Natural killer cell (primary cell): ENCODE data around the gene TSHZ3. TPM values are rescaled to one million over a fixed set of nuclear protein-coding genes. Genes with fewer than 3 reads are reported as not detected.

Experiments
- ATAC-seq, 3 donors: fragments of 150-1000 bp in 2 of 3; fragments of 200-7000 bp in 1 of 3; cut with Tn5 transposase; 1 replicate in 1 of 3; 2 replicates in 2 of 3; pipeline ENCODE4 v1.10.0; 2021; ENCODE audit warnings: mild to moderate bottlenecking in 2 of 3, moderate library complexity in 2 of 3
- DNase-seq, 2 donors: peaks; one replicate each; pipeline versions ENCODE4 v3.0.0 to v3.0.0-alpha.2; 2013 to 2021; ENCODE audit warnings: mixed read lengths in 1 of 2
- H3K27ac ChIP-seq: one replicate; pipeline ENCODE4 v1.5.1; 2013; ENCODE audit warnings: mild to moderate bottlenecking, low read length
- H3K27me3 ChIP-seq: one replicate; pipeline ENCODE4 v1.6.1; 2013; ENCODE audit warnings: low read length; ENCODE audit not compliant: control insufficient read depth, insufficient read depth
- H3K36me3 ChIP-seq: one replicate; pipeline ENCODE4 v1.6.1; 2013; ENCODE audit warnings: low read length; ENCODE audit not compliant: control insufficient read depth, insufficient read depth
- H3K4me1 ChIP-seq: one replicate; pipeline ENCODE4 v1.6.1; 2013; ENCODE audit warnings: low read length; ENCODE audit not compliant: control insufficient read depth, insufficient read depth
- H3K4me3 ChIP-seq: one replicate; pipeline ENCODE4 v1.5.1; 2013; ENCODE audit warnings: low read length
- H3K9me3 ChIP-seq: one replicate; pipeline ENCODE4 v1.6.1; 2013; ENCODE audit warnings: low read length; ENCODE audit not compliant: control insufficient read depth, insufficient read depth
- H3K27ac Mint-ChIP-seq, 2 donors: one replicate each; pipeline ENCODE4 v1.8.0; 2022; ENCODE audit warnings: mild to moderate bottlenecking in 2 of 2, mixed read lengths in 2 of 2, moderate library complexity in 1 of 2
- H3K27me3 Mint-ChIP-seq, 2 donors: one replicate each; pipeline ENCODE4 v1.8.0; 2022; ENCODE audit warnings: low read depth in 2 of 2, mixed read lengths in 2 of 2
- H3K36me3 Mint-ChIP-seq: one replicate; pipeline ENCODE4 v1.8.0; 2022; ENCODE audit warnings: mixed read lengths
- H3K4me1 Mint-ChIP-seq, 2 donors: one replicate each; pipeline ENCODE4 v1.8.0; 2022; ENCODE audit warnings: mixed read lengths in 2 of 2
- H3K4me3 Mint-ChIP-seq: one replicate; pipeline ENCODE4 v1.8.0; 2022; ENCODE audit warnings: mild to moderate bottlenecking, moderate library complexity, mixed read lengths
- H3K9me3 Mint-ChIP-seq, 2 donors: one replicate each; pipeline ENCODE4 v1.8.0; 2022; ENCODE audit warnings: mixed read lengths in 2 of 2
- whole genome bisulfite sequencing: methylation state at CpG from one replicate; pipeline ENCODE4 v1.1.7; 2013; ENCODE audit warnings: missing lambda C conversion rate; ENCODE audit not compliant: insufficient coverage; 5-methylcytosine and 5-hydroxymethylcytosine counted together
- intact Hi-C: fragments of 100-400 bp; cut with micrococcal nuclease; formaldehyde crosslinking; loops from one replicate; pipeline ENCODE4 v1.14.2; 2022
- total RNA-seq, 4 donors: library from RNA; stranded (reverse); fragments of 120-200 nt in 1 of 4; gene quantifications; one replicate each; pipeline versions ENCODE4 v1.2.3 to v1.2.4, GENCODE V29; 2013 to 2022
- TF ChIP-seq, protein P1 (sequence below): fragments of 200-600 bp; IDR thresholded peaks from one replicate; pipeline ENCODE4 v1.8.0; 2022; ENCODE audit warnings: antibody characterized with exemption

Gene TSHZ3
- total RNA-seq, 3 donors from 2014 or later (not counting 1 experiment from before 2014, with no cell fraction given), result 5.3 to 8.1 (median 6.2) TPM

DNA sequence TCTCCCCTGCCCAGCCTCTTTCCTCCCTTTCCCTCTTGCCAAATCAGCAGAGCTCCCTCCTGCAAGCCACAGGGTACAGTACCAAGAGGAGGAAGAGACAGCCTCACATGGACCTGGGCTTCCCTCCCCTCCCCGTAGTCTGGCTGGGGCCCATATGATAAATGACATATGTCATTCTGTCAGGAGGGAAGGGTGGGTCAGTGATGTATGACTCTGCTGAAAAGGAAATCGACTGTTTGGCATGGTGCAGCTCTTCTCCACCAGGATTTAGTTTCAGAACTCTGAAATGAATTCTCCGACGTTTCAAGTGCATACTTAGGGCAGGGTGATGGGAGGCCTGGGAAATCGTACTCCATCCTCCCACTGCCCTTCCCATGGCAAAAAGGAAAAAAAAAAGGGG, 9.8 kb downstream of the TSHZ3 start:
- ATAC-seq, result no peak
- H3K4me3 Mint-ChIP-seq, result peak overlapping the region; percentile 82
- peak in 1 of 2 donors; percentile 10 for DNase-seq
- 4% methylated on average over 4 of the region's 5 CpGs for WGBS
- Histone ChIP-seq H3K9me3 (no peaks in the 10 kb centered on the region), H3K27me3 (peaks cover 11% of the 10 kb centered on the region), H3K27ac (no peak overlapping the region), H3K4me1 (peaks cover 31% of the 10 kb centered on the region), H3K4me3 (no peak overlapping the region), H3K36me3 (no peaks in the 10 kb centered on the region)
- intact Hi-C loops, result no loop called here
- TF ChIP-seq, protein P1, sequence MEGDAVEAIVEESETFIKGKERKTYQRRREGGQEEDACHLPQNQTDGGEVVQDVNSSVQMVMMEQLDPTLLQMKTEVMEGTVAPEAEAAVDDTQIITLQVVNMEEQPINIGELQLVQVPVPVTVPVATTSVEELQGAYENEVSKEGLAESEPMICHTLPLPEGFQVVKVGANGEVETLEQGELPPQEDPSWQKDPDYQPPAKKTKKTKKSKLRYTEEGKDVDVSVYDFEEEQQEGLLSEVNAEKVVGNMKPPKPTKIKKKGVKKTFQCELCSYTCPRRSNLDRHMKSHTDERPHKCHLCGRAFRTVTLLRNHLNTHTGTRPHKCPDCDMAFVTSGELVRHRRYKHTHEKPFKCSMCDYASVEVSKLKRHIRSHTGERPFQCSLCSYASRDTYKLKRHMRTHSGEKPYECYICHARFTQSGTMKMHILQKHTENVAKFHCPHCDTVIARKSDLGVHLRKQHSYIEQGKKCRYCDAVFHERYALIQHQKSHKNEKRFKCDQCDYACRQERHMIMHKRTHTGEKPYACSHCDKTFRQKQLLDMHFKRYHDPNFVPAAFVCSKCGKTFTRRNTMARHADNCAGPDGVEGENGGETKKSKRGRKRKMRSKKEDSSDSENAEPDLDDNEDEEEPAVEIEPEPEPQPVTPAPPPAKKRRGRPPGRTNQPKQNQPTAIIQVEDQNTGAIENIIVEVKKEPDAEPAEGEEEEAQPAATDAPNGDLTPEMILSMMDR, result no peak
- no peaks in the 10 kb centered on the region for H3K9me3 Mint-ChIP-seq
- H3K27ac Mint-ChIP-seq, result peak overlapping the region; percentile 80 to 89
- H3K27me3 Mint-ChIP-seq, result peaks cover 31 to 51% of the 10 kb centered on the region in 2 donors
- H3K4me1 Mint-ChIP-seq, result peaks cover 42 to 44% of the 10 kb centered on the region in 2 donors
- no peaks in the 10 kb centered on the region for H3K36me3 Mint-ChIP-seq

DNA sequence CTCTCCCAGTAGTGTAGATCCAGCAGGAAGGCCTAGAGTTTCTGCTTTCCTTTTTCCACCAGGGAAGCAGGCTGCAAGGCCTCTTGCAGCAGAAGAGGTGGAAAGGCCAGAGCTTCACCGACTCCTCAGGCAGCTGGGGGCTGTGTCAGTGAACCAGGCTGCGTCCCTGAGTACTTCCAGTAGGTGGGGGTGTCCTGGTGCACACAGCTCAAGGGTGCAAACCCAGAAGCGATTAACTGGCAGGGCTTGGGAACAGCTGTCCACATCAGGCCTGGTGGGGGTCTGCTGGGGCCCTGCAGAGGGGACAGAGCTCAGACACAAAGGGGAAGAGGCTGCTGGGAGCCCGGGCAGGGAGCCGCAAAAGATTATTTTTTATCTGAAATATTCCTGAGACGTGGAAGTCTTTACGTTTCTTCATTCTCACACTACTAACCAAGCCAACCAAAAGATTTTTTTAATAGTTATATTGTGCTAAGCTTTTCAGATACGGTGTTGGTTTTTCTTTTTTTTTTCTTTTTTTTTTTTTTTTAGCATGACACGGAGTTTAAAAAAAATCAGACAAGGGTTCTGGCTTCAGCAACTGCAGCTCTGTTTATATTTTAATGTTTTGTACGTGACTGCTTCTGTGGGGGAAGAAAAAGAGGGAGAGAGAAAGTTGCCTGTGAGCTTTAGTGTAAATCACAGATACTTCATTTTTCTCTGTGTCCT, 11.0 kb downstream of the TSHZ3 start:
- WGBS, result 32% methylated on average over 7 of the region's 10 CpGs
- peak overlapping the region; percentile 80 for H3K4me3 Mint-ChIP-seq
- intact Hi-C loops, result no loop called here
- no peaks in the 10 kb centered on the region for H3K9me3 Mint-ChIP-seq
- no peak overlapping the region for H3K4me3 ChIP-seq
- peaks cover 31% of the 10 kb centered on the region for H3K4me1 ChIP-seq
- H3K27me3 ChIP-seq, result peaks cover 9% of the 10 kb centered on the region
- ATAC-seq (peak; percentile 63 to 65 (median 63)), DNase-seq (peak; percentile 40 to 64)
- no peaks in the 10 kb centered on the region for H3K36me3 ChIP-seq
- no peaks in the 10 kb centered on the region for H3K36me3 Mint-ChIP-seq
- TF ChIP-seq, protein P1, result peak; percentile 60
- H3K27ac Mint-ChIP-seq, result no peak overlapping the region
- H3K27me3 Mint-ChIP-seq, result peaks cover 31 to 40% of the 10 kb centered on the region in 2 donors
- no peaks in the 10 kb centered on the region for H3K9me3 ChIP-seq
- H3K27ac ChIP-seq, result no peak overlapping the region
- peaks cover 42 to 44% of the 10 kb centered on the region in 2 donors for H3K4me1 Mint-ChIP-seq

DNA sequence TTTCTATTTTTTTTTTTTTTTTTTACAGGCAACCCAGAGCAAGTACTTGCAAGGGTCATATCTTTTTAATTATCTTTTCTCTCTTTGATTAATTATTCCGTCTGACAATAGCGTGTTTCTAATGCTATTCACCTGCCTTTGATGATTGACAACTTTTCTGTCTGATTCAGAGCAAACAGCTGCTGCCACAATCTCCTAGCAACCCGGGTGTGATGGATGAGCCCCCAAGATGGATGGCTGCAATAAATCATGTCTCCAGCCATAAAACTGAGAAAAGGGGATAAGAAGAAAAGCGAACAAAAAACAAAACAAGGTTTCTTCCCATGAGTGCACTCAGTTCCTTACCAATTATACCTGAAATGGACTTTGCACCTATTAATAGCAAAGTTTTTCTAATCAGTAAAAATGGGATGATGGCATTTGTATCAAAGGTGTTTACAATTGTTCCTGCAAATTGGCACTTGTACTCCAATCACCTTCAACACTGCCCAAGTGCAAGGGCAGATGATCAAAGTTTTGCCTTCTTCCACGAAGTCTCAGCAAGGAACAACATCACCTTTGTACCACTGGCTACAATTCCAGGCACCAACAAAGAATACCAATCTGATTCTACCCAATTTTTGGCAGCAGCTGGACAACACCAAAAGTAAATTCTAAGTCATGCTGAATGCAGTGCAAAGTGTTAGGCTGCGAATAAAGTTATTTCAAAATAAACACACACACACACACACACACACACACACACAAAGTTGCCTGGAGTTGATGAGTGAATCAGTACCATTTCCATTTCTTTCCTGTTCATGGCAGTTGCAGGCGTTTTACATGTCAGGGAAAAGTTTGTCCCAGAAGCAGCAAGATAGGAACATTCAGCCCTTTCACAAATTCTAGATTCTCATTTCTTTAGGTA, 12.0 kb downstream of the TSHZ3 start:
- Mint-ChIP-seq H3K9me3 (no peaks in the 10 kb centered on the region), H3K36me3 (no peaks in the 10 kb centered on the region), H3K4me3 (peak overlapping the region; percentile 80), H3K4me1 (peaks cover 42 to 44% of the 10 kb centered on the region in 2 donors), H3K27me3 (peaks cover 31 to 34% of the 10 kb centered on the region in 2 donors), H3K27ac (no peak overlapping the region)
- DNase-seq (no peak), ATAC-seq (no peak)
- Histone ChIP-seq H3K27ac (no peak overlapping the region), H3K9me3 (no peaks in the 10 kb centered on the region), H3K36me3 (no peaks in the 10 kb centered on the region), H3K4me3 (no peak overlapping the region), H3K4me1 (peaks cover 31% of the 10 kb centered on the region), H3K27me3 (peaks cover 9% of the 10 kb centered on the region)
- 91% methylated on average over 6 of the region's 7 CpGs for WGBS
- TF ChIP-seq, protein P1, result no peak
- intact Hi-C loops, result no loop called here
